Skeletal muscle satellite cell (primary cell): ENCODE results near the gene MKX. TPM values are rescaled to one million over a fixed set of nuclear protein-coding genes. Genes with fewer than 3 reads are reported as not detected.

Experiments
- H3K27me3 ChIP-seq: 2 replicates; pipeline ENCODE4 v1.7.0; 2013; ENCODE audit warnings: low read length; ENCODE audit not compliant: control insufficient read depth, insufficient read depth
- H3K36me3 ChIP-seq: 2 replicates; pipeline ENCODE4 v1.7.0; 2013; ENCODE audit warnings: mild to moderate bottlenecking, control low read depth, low read length; ENCODE audit not compliant: insufficient read depth
- H3K4me1 ChIP-seq: 2 replicates; pipeline ENCODE4 v1.7.0; 2013; ENCODE audit warnings: low read length; ENCODE audit not compliant: control insufficient read depth, insufficient read depth
- H3K4me2 ChIP-seq: 2 replicates; pipeline ENCODE4 v1.7.0; 2013; ENCODE audit warnings: mild to moderate bottlenecking, low read length
- H3K4me3 ChIP-seq: 2 replicates; pipeline ENCODE4 v1.7.0; 2013; ENCODE audit warnings: low read length
- H3K9ac ChIP-seq: 2 replicates; pipeline ENCODE4 v1.7.0; 2013; ENCODE audit warnings: mild to moderate bottlenecking, low read depth, low read length, moderate library complexity
- H3K9me3 ChIP-seq: replicated peaks from 2 replicates; pipeline ENCODE4 v1.7.0; 2013; ENCODE audit warnings: mild to moderate bottlenecking, control low read depth, low read length
- total RNA-seq: library from RNA; depleted of rRNA; stranded (reverse); fragments of >200 nt; gene quantifications from 2 replicates; pipeline ENCODE4 v1.2.3, GENCODE V29; 2012; rRNA removed

The MKX gene
- under 0.01 TPM in 1 of 2 replicates, not detected in the other for total RNA-seq

GRCh38 chr10:27745732-27746396 lies at the start of gene MKX:
Gene MKX (minus strand): TSS chr10:27745819. CDS start chr10:27743415, 2,404 bp downstream.
- Histone ChIP-seq H3K4me2 (peak within 1 kb of the TSS; percentile 98), H3K4me1 (peaks cover 32% of the 10 kb centered on the region), H3K36me3 (no peaks in the 10 kb centered on the region), H3K27me3 (peaks cover 66% of the 10 kb centered on the region), H3K9ac (no peak within 1 kb of the TSS), H3K9me3 (no peaks in the 10 kb centered on the region), H3K4me3 (peak within 1 kb of the TSS; percentile 75)

DNA sequence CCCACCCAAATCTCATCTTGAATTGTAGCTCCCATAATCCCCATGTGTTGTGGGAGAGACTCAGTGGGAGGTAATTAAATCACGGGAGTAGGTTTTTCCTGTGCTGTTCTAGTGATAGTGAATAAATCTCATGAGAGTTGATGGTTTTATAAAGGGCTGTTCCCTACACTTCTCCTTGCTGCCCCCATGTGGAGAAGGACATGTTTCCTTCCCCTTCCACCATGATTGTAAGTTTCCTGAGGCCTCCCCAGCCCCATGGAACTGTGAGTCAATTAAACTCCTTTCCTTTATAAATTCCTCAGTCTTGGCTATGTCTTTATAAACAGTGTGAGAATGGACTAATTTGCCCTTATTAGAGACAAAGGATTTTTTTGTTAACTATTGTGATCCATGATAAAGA lies 48.5 kb upstream of the MKX start:
- no peaks in the 10 kb centered on the region for H3K4me1 ChIP-seq
- no peaks in the 10 kb centered on the region for H3K36me3 ChIP-seq
- no peak overlapping the region for H3K4me2 ChIP-seq
- H3K9ac ChIP-seq: no peak overlapping the region
- no peaks in the 10 kb centered on the region for H3K9me3 ChIP-seq
- H3K4me3 ChIP-seq: no peak overlapping the region
- H3K27me3 ChIP-seq: peaks cover 8% of the 10 kb centered on the region

DNA sequence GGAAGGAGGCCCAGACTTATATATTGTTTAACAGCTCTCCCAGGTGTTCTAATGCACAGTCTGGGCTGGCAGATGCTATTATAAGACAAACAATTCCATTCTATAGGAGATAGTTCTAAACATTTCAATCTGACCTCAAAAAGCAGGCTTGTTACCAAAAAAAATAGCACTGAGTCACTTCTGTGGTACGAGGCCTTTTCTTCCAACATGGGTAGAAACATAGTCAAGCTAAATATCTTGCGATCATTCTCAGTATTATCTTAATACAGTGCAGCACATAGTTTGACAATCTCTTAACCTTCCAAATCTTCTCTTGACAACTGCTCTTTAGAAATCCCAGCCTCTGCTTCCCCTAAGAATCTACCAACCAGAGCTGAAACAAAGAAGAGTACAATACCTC lies 46.6 kb upstream of the MKX start:
- H3K36me3 ChIP-seq: no peaks in the 10 kb centered on the region
- no peaks in the 10 kb centered on the region for H3K9me3 ChIP-seq
- no peak overlapping the region for H3K4me2 ChIP-seq
- H3K27me3 ChIP-seq: peaks cover 7% of the 10 kb centered on the region
- no peak overlapping the region for H3K9ac ChIP-seq
- H3K4me1 ChIP-seq: no peaks in the 10 kb centered on the region
- no peak overlapping the region for H3K4me3 ChIP-seq

DNA sequence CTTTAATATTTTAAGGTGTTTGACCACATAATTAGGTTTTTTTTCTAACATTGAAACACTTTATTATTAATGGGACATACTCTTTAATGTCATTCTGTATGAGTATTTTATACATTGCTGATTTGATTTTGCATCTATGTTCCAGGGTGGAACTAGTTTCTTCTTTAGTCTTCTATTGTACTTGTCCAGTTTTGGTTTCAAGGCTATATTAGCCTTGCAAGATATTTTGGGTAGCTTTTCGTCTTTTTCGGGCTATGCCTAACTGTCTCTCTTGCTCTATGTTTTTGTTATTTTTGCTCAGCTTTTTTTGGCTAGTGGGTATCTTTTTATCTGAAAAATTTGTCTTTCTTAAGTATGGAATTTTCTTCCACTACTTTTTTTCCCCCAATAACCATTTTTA lies 38.7 kb upstream of the MKX start:
- H3K36me3 ChIP-seq: no peaks in the 10 kb centered on the region
- H3K27me3 ChIP-seq: peaks cover 20% of the 10 kb centered on the region
- H3K4me3 ChIP-seq: no peak overlapping the region
- H3K4me1 ChIP-seq: no peaks in the 10 kb centered on the region
- H3K9me3 ChIP-seq: no peaks in the 10 kb centered on the region
- H3K4me2 ChIP-seq: no peak overlapping the region
- no peak overlapping the region for H3K9ac ChIP-seq

- Histone ChIP-seq H3K4me3 (no peak overlapping the region), H3K9me3 (no peaks in the 10 kb centered on the region), H3K9ac (no peak overlapping the region), H3K4me2 (no peak overlapping the region), H3K4me1 (no peaks in the 10 kb centered on the region), H3K36me3 (no peaks in the 10 kb centered on the region), H3K27me3 (peaks cover 20% of the 10 kb centered on the region)
Measured at GRCh38 chr10:27783660-27784059, 38.0 kb upstream of the MKX start.

GRCh38 chr10:27779462-27780015 lies 33.9 kb upstream of the MKX start:
- Histone ChIP-seq H3K9me3 (no peaks in the 10 kb centered on the region), H3K9ac (no peak overlapping the region)

GRCh38 chr10:27774831-27775230 lies 29.2 kb upstream of the MKX start:
- H3K9ac ChIP-seq: no peak overlapping the region
- H3K4me3 ChIP-seq: no peak overlapping the region
- H3K27me3 ChIP-seq: peaks cover 25% of the 10 kb centered on the region
- H3K9me3 ChIP-seq: no peaks in the 10 kb centered on the region
- H3K4me1 ChIP-seq: no peaks in the 10 kb centered on the region
- H3K4me2 ChIP-seq: no peak overlapping the region
- H3K36me3 ChIP-seq: no peaks in the 10 kb centered on the region

More at GRCh38 chr10:27779462-27780015, 33.9 kb upstream of the MKX start:
- Histone ChIP-seq H3K27me3 (peaks cover 19% of the 10 kb centered on the region), H3K4me3 (no peak overlapping the region), H3K4me1 (no peaks in the 10 kb centered on the region), H3K36me3 (no peaks in the 10 kb centered on the region), H3K4me2 (no peak overlapping the region)

DNA sequence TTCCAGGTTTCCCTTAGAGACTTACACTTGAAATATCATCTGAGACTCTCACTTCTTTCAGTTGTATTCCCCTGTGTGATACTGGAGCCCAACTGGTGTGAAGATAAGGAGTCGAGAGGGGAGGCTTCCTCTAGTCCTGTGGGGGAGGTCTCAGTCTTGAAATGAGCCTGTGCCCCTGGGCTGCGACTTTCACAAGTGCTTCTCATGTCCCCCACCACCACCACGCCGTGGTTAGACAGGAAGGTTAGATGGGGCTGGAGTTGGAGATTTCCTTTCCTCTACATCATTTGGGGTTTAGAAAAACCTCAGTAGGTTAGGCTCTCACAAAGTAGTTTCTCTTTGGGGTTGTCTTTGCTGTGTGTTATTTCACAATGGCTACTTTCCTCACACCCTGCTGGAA lies 25.6 kb upstream of the MKX start:
- peaks cover 24% of the 10 kb centered on the region for H3K27me3 ChIP-seq
- H3K4me1 ChIP-seq: no peaks in the 10 kb centered on the region
- no peak overlapping the region for H3K4me2 ChIP-seq
- no peak overlapping the region for H3K4me3 ChIP-seq
- H3K9ac ChIP-seq: no peak overlapping the region
- no peaks in the 10 kb centered on the region for H3K36me3 ChIP-seq
- no peaks in the 10 kb centered on the region for H3K9me3 ChIP-seq

- Histone ChIP-seq H3K4me2 (no peak overlapping the region), H3K4me1 (no peaks in the 10 kb centered on the region), H3K27me3 (peaks cover 26% of the 10 kb centered on the region), H3K9ac (no peak overlapping the region), H3K36me3 (no peaks in the 10 kb centered on the region), H3K9me3 (no peaks in the 10 kb centered on the region), H3K4me3 (no peak overlapping the region)
Measured at GRCh38 chr10:27770181-27770580, 24.6 kb upstream of the MKX start.

DNA sequence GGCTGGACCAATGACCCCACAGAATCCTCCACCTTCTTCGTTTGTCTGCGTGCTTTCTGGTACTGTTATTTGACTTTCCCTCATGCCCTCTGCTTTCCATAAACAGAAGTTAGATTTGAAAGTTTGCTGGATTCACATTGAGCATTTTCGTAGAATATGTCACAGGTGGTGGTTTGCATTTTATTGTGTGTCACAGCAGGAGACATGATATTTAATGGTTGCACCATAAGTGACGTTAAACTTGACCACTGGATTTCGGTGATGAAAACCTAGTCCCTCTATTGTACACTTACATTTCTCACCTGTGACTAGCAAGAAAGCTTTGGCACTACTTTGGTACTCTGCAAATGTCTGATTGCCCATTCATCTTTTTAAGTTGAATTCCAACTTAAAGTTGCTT lies 15.2 kb upstream of the MKX start:
- no peak overlapping the region for H3K4me3 ChIP-seq
- peaks cover 13% of the 10 kb centered on the region for H3K27me3 ChIP-seq
- no peaks in the 10 kb centered on the region for H3K36me3 ChIP-seq
- H3K4me2 ChIP-seq: no peak overlapping the region
- H3K9ac ChIP-seq: no peak overlapping the region
- no peaks in the 10 kb centered on the region for H3K4me1 ChIP-seq
- H3K9me3 ChIP-seq: no peaks in the 10 kb centered on the region

DNA sequence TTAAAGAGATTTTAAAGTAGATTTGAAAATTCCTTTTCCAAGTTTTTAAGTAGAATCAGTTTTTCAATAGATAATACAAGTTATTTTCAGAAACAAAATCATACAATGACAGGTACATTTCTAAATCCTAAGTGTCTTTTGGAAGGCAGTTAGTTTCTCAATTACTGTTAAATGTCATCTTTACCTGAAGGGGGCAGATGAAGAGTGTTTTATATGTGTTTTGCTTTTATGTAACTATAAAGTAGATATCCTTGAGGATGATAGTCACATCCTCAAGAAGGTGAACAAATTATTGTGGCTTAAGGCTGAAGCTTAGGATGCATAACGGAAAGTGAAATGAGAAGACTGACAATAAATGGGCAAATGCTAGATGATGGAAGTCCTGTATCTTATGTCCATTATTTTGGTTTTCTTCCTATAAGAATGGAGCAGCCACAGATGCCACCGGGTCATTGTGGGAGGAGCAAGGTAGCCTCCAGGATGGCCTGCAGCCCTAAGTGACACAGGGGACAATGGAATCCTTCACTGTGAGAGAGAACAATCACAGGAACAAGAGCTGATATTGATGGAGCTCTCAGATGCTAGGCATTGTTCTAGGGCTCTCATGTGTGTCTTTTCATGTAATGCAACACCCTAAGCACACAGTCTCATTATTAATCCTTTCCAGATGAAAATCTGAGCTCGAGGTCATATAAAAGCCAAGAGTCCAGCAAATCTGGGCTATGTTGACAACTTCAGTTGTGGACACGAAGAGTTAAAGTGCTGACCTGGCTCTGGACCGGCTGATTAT lies 14.1 kb upstream of the MKX start:
- Histone ChIP-seq H3K27me3 (peaks cover 16% of the 10 kb centered on the region), H3K4me1 (no peaks in the 10 kb centered on the region), H3K4me3 (no peak overlapping the region), H3K9me3 (no peaks in the 10 kb centered on the region), H3K4me2 (no peak overlapping the region), H3K9ac (no peak overlapping the region), H3K36me3 (no peaks in the 10 kb centered on the region)
